ENCODE measurements around the gene TRIAP1.

TRIAP1 gene

DNA sequence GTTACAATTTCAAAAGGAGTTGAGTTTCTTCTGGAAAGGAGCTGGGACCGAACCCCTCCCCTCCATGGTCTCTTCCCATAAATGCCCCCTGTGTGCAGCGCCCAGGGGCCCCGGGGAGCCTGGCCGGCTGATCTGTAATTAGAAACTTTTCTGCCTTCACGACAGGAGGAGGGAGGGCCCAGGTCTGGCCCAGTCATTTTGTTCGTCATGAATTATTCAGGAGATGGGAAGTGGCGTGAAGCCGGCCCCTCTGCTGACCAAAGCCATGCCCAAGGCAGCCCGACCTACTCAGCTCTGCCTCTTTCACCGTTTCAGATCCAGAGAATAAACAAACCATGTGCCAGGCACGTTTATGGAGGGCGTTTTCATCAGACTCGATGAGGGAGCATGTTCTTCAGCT, 44.0 kb downstream of the TRIAP1 start:
- no peak overlapping the region for H3K4me3 ChIP-seq (ENCODE audit: low read length)
- no peak for DNase-seq (ENCODE audit: low read depth, low spot score)

DNA sequence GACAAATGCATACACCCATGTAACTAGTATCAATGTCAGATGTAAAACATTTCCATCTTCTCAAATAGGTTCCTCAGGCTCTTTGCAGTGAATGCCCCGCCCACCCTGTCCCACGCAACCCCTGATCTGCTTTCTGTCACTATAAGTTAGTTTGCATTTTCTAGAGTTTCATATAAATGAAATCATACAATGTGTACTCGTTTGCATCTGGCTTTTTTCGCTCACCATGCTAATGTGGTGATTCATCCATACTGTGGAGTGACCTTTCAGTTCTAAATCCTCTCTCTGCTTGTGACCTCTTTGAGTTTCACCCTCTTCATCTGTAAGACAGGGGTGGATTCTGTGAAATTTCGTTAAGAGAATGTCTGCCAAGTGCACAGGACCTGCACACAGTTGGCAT, 46.7 kb downstream of the TRIAP1 start:
- no peak for DNase-seq (ENCODE audit: low read depth, low spot score)
- no peak overlapping the region for H3K4me3 ChIP-seq (ENCODE audit: low read length)

GRCh38 chr12:120397824-120398540, 48.2 kb downstream of the TRIAP1 start:
- DNase-seq (ENCODE audit: low read depth, low spot score) = no peak
- no peak overlapping the region for H3K4me3 ChIP-seq (ENCODE audit: low read length)

DNA sequence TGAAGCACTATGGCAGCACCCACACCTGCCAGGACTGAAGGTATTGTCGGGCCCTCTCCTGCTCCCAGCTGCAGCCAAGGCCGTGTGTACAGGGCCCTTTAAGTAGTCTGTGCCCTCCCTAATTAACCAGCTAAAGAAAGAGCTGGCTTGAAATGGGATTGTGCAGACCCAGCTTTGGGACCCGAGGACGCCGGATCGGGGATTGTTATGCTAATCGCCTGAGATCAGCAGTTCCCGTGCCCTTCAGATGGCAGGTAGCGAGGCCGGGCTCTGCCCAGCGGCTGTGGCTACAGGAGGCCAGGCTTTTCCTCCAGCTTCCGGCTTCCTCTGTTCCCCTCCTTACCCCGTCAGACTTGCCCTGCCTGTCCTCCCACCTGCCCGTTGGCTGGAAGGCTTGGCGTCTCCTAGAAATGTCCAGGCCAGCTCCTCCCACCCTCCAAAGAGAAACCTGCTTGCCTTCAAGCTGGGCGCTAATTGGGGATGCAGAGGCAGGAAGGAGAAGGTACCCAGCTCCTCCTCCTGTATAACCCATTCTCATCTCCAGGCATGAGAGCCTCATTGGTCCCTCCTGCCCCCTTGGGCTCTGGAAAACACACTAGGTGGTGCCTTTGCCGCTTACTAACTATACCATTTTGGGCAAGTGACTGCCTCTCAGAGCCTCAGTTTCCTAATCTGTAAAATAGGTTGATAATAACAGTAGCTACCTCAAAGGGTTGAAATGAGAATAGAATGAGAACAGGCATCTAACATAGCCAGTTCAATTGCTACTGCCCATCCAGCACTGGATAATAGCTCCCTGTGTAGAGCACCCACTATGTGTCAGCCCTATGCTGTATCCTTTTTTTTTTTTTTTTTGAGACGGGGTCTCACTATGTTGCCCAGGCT, 51.5 kb downstream of the TRIAP1 start:
- no peak for DNase-seq (ENCODE audit: low read depth, low spot score)
- no peak overlapping the region for H3K4me3 ChIP-seq (ENCODE audit: low read length)
